Purkinje cell (primary cell): ENCODE results near the gene BET1. TPM values are rescaled to one million over a fixed set of nuclear protein-coding genes. Genes with fewer than 3 reads are reported as not detected.

Experiments
- polyA plus RNA-seq: library from polyadenylated mRNA; unstranded; fragments of >200 nt; fragmentation: Nextera tagmentation; gene quantifications from 2 replicates; pipeline ENCODE4 v1.2.1, GENCODE V29; 2014

BET1 gene
- 50.6 and 53.3 TPM in 2 replicates for polyA plus RNA-seq

DNA sequence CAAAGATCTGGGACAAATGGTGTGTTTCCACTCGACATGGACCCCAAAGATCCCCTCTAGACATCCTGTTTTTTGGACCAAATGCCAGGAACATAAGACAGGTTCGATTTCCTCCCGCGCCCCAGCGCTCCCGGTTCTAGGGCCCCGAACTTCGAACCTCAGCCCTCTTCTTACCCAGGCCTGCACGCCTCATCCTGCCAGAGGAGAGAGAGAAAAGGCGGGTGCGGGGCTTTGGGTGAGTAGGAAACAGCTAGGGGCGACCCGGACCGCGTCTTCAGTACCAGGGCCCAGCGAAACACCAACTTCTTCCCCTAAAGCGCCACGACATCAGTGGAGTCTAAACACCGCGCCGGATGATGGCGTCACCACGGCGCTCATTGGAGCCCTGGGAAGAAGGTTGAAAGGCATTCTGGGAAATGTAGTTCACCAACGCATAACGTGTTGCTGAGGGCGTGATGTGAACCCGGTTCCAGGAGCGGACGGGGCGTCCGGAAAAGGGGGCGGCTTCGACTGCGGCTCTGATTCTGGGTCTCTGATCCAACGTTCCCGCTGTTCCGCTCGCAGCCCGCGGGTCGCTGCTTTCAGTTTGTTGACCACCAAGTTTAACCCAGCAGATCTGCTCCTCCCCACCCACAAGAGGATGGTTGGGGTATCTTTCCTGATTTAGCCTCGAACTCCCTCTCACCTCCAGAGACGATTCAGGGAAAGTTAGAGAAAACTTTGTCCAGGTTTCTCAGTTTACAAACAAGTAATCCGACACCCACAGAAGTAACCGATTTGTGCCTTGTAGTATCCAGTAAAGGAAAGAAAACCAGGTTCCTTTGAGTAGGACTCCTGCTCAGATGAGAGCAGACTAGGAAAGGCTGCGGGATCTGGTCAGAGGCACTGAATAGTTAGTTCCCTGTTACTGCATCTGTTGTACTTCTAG lies at the start of gene BET1:
Gene BET1, minus strand, starts transcription at position 332 of the 928 bp plus-strand sequence. Its CDS starts 139 bp downstream, at position 193.

Other genes starting within 250 kb of the BET1 start
- gene TFPI2, start 113.6 kb downstream of the BET1 start, polyA plus RNA-seq: not detected in 2 replicates
- not detected in 2 replicates for gene GNGT1, start 97.8 kb downstream of the BET1 start, polyA plus RNA-seq
- gene GNG11, start 82.6 kb downstream of the BET1 start, polyA plus RNA-seq: 3.5 and 4.7 TPM in 2 replicates